Astrocyte (in vitro differentiated cells and primary cell): ENCODE measurements around the gene NXNL1. TPM values are rescaled to one million over a fixed set of nuclear protein-coding genes. Genes with fewer than 3 reads are reported as not detected.
A peak's percentile ranks its signal among the peaks of the same experiment; 100 is the strongest.

Experiments
- DNase-seq: peaks from one replicate; pipeline ENCODE4 v3.0.0-alpha.2; 2010; ENCODE audit warnings: low read depth
- FAIRE-seq: peaks from 2 replicates; lab custom pipeline; 2011; peaks lifted over from hg19 to GRCh38; lab: Jason Lieb, UNC
- H2AFZ ChIP-seq: 2 replicates; pipeline ENCODE4 v1.6.0; 2012; ENCODE audit warnings: low read depth, low read length, inconsistent platforms
- H3K27ac ChIP-seq: 2 replicates; pipeline ENCODE4 v1.5.1; 2011; ENCODE audit warnings: low read depth, low read length, inconsistent platforms
- H3K27me3 ChIP-seq: 2 replicates; pipeline ENCODE4 v1.6.0; 2011; ENCODE audit warnings: low read length, inconsistent platforms; ENCODE audit not compliant: insufficient read depth
- H3K36me3 ChIP-seq: 2 replicates; pipeline ENCODE4 v1.5.1; 2011; ENCODE audit warnings: low read length, inconsistent platforms; ENCODE audit not compliant: insufficient read depth
- H3K4me1 ChIP-seq: 2 replicates; pipeline ENCODE4 v1.5.1; 2011; ENCODE audit warnings: low read length, inconsistent platforms; ENCODE audit not compliant: insufficient read depth
- H3K4me2 ChIP-seq: 2 replicates; pipeline ENCODE4 v1.6.0; 2012; ENCODE audit warnings: low read length, inconsistent platforms
- H3K4me3 ChIP-seq: 2 replicates; pipeline ENCODE4 v1.5.1; 2011; ENCODE audit warnings: low read depth, mild to moderate bottlenecking, low read length, inconsistent platforms; ENCODE audit not compliant: insufficient read depth
- H3K79me2 ChIP-seq: 2 replicates; pipeline ENCODE4 v1.6.0; 2012; ENCODE audit warnings: mild to moderate bottlenecking, low read length, inconsistent platforms; ENCODE audit not compliant: insufficient read depth
- H3K9ac ChIP-seq: 2 replicates; pipeline ENCODE4 v1.6.0; 2012; ENCODE audit warnings: mild to moderate bottlenecking, low read length, inconsistent platforms
- H3K9me3 ChIP-seq: 2 replicates; pipeline ENCODE4 v1.5.1; 2012; ENCODE audit warnings: low read depth, mild to moderate bottlenecking, low read length, inconsistent platforms; ENCODE audit not compliant: insufficient read depth
- H4K20me1 ChIP-seq: 2 replicates; pipeline ENCODE4 v1.6.0; 2012; ENCODE audit warnings: low read length, inconsistent platforms; ENCODE audit not compliant: insufficient read depth
- H3K27ac Mint-ChIP-seq: one replicate; pipeline ENCODE4 v1.8.0; 2021; ENCODE audit warnings: mild to moderate bottlenecking, mixed read lengths; ENCODE audit not compliant: unreplicated experiment
- H3K27me3 Mint-ChIP-seq: one replicate; pipeline ENCODE4 v1.8.0; 2021; ENCODE audit warnings: low read depth, mixed read lengths; ENCODE audit not compliant: unreplicated experiment
- H3K36me3 Mint-ChIP-seq: one replicate; pipeline ENCODE4 v1.8.0; 2021; ENCODE audit warnings: low read depth, mixed read lengths; ENCODE audit not compliant: unreplicated experiment
- H3K4me1 Mint-ChIP-seq: one replicate; pipeline ENCODE4 v1.8.0; 2021; ENCODE audit warnings: low read depth, mixed read lengths; ENCODE audit not compliant: unreplicated experiment
- H3K4me3 Mint-ChIP-seq: one replicate; pipeline ENCODE4 v1.8.0; 2021; ENCODE audit warnings: mild to moderate bottlenecking, moderate library complexity, mixed read lengths; ENCODE audit not compliant: unreplicated experiment
- H3K9me3 Mint-ChIP-seq: one replicate; pipeline ENCODE4 v1.8.0; 2021; ENCODE audit warnings: mild to moderate bottlenecking, mixed read lengths; ENCODE audit not compliant: unreplicated experiment
- CTCF ChIP-seq: IDR thresholded peaks from 2 replicates; pipeline ENCODE4 v1.5.1; 2011; ENCODE audit warnings: low read depth, mild to moderate bottlenecking, inconsistent platforms, low read length, moderate library complexity; ENCODE audit not compliant: insufficient read depth
- EZH2 ChIP-seq: IDR thresholded peaks from 2 replicates; pipeline ENCODE4 v1.6.1; 2012; ENCODE audit warnings: mild to moderate bottlenecking, low read length, inconsistent platforms; ENCODE audit not compliant: insufficient read depth
- total RNA-seq: library from RNA; stranded (reverse); gene quantifications from 2 replicates; pipeline ENCODE4 v1.2.1, GENCODE V29; 2021

Gene NXNL1
- total RNA-seq, 1 donor from 2014 or later, result not detected

GRCh38 chr19:17406046-17406886 lies 54.5 kb downstream of the NXNL1 start:
- Mint-ChIP-seq H3K36me3 (peaks cover 9% of the 10 kb centered on the region), H3K27ac (peak overlapping the region; percentile 86), H3K9me3 (no peaks in the 10 kb centered on the region), H3K4me1 (peaks cover 17% of the 10 kb centered on the region), H3K27me3 (no peaks in the 10 kb centered on the region), H3K4me3 (peak overlapping the region; percentile 94)
- Histone ChIP-seq H3K27me3 (no peaks in the 10 kb centered on the region), H3K4me3 (no peak overlapping the region), H2AFZ (no peak overlapping the region), H3K4me1 (peaks cover 6% of the 10 kb centered on the region), H4K20me1 (no peaks in the 10 kb centered on the region), H3K36me3 (no peaks in the 10 kb centered on the region), H3K9me3 (no peaks in the 10 kb centered on the region), H3K9ac (no peak overlapping the region), H3K4me2 (no peak overlapping the region), H3K27ac (no peak overlapping the region), H3K79me2 (no peaks in the 10 kb centered on the region)
- FAIRE-seq, result no peak
- TF ChIP-seq EZH2 (no peak), CTCF (no peak)
- peak; percentile 59 for DNase-seq

Other genes starting within 250 kb of the NXNL1 start
- 19.2 and 19.8 TPM in 2 replicates for gene USE1, start 245.6 kb downstream of the NXNL1 start, total RNA-seq
- 12.3 and 13.5 TPM in 2 replicates for gene OCEL1, start 234.7 kb downstream of the NXNL1 start, total RNA-seq
- 63.5 and 72.8 TPM in 2 replicates for gene NR2F6, start 215.0 kb downstream of the NXNL1 start, total RNA-seq
- gene USHBP1, start 196.2 kb downstream of the NXNL1 start, total RNA-seq, result 0.27 TPM in 1 of 2 replicates, not detected in the other
- 112 and 115 TPM in 2 replicates for gene BABAM1, start 193.5 kb downstream of the NXNL1 start, total RNA-seq
- 1.0 and 1.8 TPM in 2 replicates for gene ANKLE1, start 179.0 kb downstream of the NXNL1 start, total RNA-seq
- 8.5 and 9.4 TPM in 2 replicates for gene ABHD8, start 157.5 kb downstream of the NXNL1 start, total RNA-seq
- 64.8 and 65.1 TPM in 2 replicates for gene MRPL34, start 155.1 kb downstream of the NXNL1 start, total RNA-seq
- gene DDA1, start 151.4 kb downstream of the NXNL1 start, total RNA-seq, result 115 and 123 TPM in 2 replicates
- gene ANO8, start 126.1 kb downstream of the NXNL1 start, total RNA-seq, result 8.1 and 9.0 TPM in 2 replicates
- gene GTPBP3, start 123.4 kb downstream of the NXNL1 start, total RNA-seq, result 21.4 and 21.7 TPM in 2 replicates
- 0.77 and 0.95 TPM in 2 replicates for gene PLVAP, start 83.6 kb downstream of the NXNL1 start, total RNA-seq
- 14.1 and 15.5 TPM in 2 replicates for gene CCDC194, start 66.7 kb downstream of the NXNL1 start, total RNA-seq
- gene BST2, start 55.3 kb downstream of the NXNL1 start, total RNA-seq, result 301 and 376 TPM in 2 replicates
- gene MVB12A, start 40.9 kb downstream of the NXNL1 start, total RNA-seq, result 41.0 and 50.1 TPM in 2 replicates
- 0.19 and 0.23 TPM in 2 replicates for gene TMEM221, start 12.3 kb downstream of the NXNL1 start, total RNA-seq
- gene SLC27A1, start 9.6 kb upstream of the NXNL1 start, total RNA-seq, result 9.5 and 10.5 TPM in 2 replicates
- gene PGLS, start 50.7 kb upstream of the NXNL1 start, total RNA-seq, result 102 and 109 TPM in 2 replicates
- 137 and 152 TPM in 2 replicates for gene COLGALT1, start 94.7 kb upstream of the NXNL1 start, total RNA-seq
- gene UNC13A, start 227.4 kb upstream of the NXNL1 start, total RNA-seq, result 1.2 and 1.4 TPM in 2 replicates